ENCODE data around the gene SLC25A48. TPM values are rescaled to one million over a fixed set of nuclear protein-coding genes. Genes with fewer than 3 reads are reported as not detected.

The SLC25A48 gene
- polyA plus RNA-seq, 1 donor (not counting 4 experiments of a cell fraction or from before 2014, with no cell fraction given), result not detected

DNA sequence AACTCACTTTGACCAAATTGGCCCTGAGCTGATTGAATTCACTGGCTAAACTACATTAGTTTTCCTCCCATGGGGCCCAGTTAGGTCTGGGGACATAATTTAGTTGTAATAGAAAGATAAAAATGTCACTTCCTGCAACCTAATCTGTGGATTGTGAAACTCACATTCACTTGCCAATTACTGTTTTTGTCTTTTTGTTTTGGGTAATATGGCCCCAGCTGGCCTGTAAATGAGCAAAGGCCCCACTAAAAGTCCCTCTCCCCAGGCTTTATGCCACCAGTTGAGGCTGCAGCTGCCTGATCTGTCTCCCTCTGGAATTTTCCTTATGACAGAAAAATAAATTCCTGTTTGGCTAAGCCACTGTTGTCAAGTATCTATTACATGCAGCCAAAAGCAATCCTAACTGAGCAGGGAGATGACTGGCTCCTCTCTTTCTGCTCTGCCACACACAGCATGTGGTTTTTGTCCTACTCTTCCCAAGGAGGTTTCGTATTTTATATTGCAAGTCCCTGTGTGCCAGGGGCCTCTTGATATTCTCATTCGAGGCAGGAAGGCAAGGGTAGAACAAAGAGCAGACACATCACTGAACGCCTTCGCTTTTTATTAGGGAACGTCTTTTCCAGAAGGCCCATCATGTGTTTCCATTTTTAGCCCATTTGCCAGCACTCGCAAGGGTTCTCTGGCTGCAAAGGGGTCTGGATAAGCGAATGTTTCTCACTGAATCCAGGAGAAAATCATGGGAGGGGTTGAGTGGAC, 24.1 kb upstream of the SLC25A48 start:
- DNase-seq (ENCODE audit: low read depth, low spot score), result no peak
- TF ChIP-seq, protein P1, sequence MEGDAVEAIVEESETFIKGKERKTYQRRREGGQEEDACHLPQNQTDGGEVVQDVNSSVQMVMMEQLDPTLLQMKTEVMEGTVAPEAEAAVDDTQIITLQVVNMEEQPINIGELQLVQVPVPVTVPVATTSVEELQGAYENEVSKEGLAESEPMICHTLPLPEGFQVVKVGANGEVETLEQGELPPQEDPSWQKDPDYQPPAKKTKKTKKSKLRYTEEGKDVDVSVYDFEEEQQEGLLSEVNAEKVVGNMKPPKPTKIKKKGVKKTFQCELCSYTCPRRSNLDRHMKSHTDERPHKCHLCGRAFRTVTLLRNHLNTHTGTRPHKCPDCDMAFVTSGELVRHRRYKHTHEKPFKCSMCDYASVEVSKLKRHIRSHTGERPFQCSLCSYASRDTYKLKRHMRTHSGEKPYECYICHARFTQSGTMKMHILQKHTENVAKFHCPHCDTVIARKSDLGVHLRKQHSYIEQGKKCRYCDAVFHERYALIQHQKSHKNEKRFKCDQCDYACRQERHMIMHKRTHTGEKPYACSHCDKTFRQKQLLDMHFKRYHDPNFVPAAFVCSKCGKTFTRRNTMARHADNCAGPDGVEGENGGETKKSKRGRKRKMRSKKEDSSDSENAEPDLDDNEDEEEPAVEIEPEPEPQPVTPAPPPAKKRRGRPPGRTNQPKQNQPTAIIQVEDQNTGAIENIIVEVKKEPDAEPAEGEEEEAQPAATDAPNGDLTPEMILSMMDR (optimal IDR thresholded peaks at IDR 0.05 in 1 of 3, IDR thresholded peaks at IDR 0.05 in 1 of 3, conservative IDR thresholded peaks at IDR 0.05 in 1 of 3; ENCODE audit: extremely low read depth in 1 of 3, insufficient read depth in 2 of 3, low read length in 3 of 3), result no peak
- no peak for TF ChIP-seq EZH2 (IDR thresholded peaks at IDR 0.05; ENCODE audit: low read length)
- Histone ChIP-seq H3K4me2 (ENCODE audit: control insufficient read depth, extremely low read depth, insufficient read depth, low read depth, low read length) (no peak overlapping the region), H3K9me1 (ENCODE audit: control insufficient read depth, extremely low read depth, insufficient read depth, low read length) (no peaks in the 10 kb centered on the region), H3K4me3 (ENCODE audit: control insufficient read depth in 2 of 3, extremely low read depth in 1 of 3, insufficient read depth in 2 of 3, low read depth in 1 of 3, low read length in 3 of 3) (no peak overlapping the region), H2AFZ (ENCODE audit: control insufficient read depth, low read length) (no peak overlapping the region), H3K9me3 (ENCODE audit: control insufficient read depth, low read depth, low read length) (no peaks in the 10 kb centered on the region), H3K36me3 (ENCODE audit: control insufficient read depth in 2 of 2, extremely low read depth in 1 of 2, insufficient read depth in 2 of 2, low read length in 2 of 2) (no peaks in the 10 kb centered on the region), H3K27ac (ENCODE audit: control insufficient read depth, insufficient read depth, low read length) (no peak overlapping the region), H3K4me1 (ENCODE audit: control insufficient read depth, extremely low read depth, insufficient read depth, low read length) (no peaks in the 10 kb centered on the region), H4K20me1 (ENCODE audit: control insufficient read depth, extremely low read depth, insufficient read depth, low read length) (no peaks in the 10 kb centered on the region), H3K79me2 (ENCODE audit: control insufficient read depth, insufficient read depth, low read length) (no peaks in the 10 kb centered on the region), H3K27me3 (ENCODE audit: control insufficient read depth, extremely low read depth, insufficient read depth, low read length) (no peaks in the 10 kb centered on the region), H3K9ac (ENCODE audit: control insufficient read depth, extremely low read depth, insufficient read depth, low read length) (no peak overlapping the region)
- no peak for FAIRE-seq
- dilution Hi-C loops (cut with MboI; ENCODE audit: extremely low pct_ligation_motif_present, low sequenced_read_pairs), result no loop called here

DNA sequence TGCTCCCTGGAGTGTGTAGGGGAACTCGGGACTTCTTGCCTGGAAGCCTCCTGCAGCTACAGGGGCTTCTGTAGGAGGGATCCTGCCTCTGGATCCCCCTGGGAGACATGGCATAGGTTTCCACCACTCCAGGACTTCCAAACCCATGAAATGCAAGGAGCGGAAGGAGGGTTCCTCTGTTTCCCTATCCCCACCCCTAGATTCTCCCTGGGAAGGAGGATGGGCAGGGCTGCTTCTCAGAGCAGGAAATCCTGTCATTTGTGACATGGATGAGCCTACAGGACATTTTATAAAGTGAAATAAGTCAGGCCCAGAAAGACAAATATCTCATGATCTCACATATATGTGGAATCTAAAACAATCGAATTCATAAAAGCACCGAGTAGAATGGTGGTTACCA, 23.5 kb upstream of the SLC25A48 start:
- Histone ChIP-seq H3K27me3 (ENCODE audit: control insufficient read depth, extremely low read depth, insufficient read depth, low read length) (no peaks in the 10 kb centered on the region), H3K4me2 (ENCODE audit: control insufficient read depth, extremely low read depth, insufficient read depth, low read depth, low read length) (no peak overlapping the region), H3K9ac (ENCODE audit: control insufficient read depth, extremely low read depth, insufficient read depth, low read length) (no peak overlapping the region), H3K4me3 (ENCODE audit: control insufficient read depth in 2 of 3, extremely low read depth in 1 of 3, insufficient read depth in 2 of 3, low read depth in 1 of 3, low read length in 3 of 3) (no peak overlapping the region), H3K27ac (ENCODE audit: control insufficient read depth, insufficient read depth, low read length) (no peak overlapping the region), H2AFZ (ENCODE audit: control insufficient read depth, low read length) (no peak overlapping the region), H3K4me1 (ENCODE audit: control insufficient read depth, extremely low read depth, insufficient read depth, low read length) (no peaks in the 10 kb centered on the region), H3K9me3 (ENCODE audit: control insufficient read depth, low read depth, low read length) (no peaks in the 10 kb centered on the region), H3K9me1 (ENCODE audit: control insufficient read depth, extremely low read depth, insufficient read depth, low read length) (no peaks in the 10 kb centered on the region), H3K36me3 (ENCODE audit: control insufficient read depth in 2 of 2, extremely low read depth in 1 of 2, insufficient read depth in 2 of 2, low read length in 2 of 2) (no peaks in the 10 kb centered on the region), H3K79me2 (ENCODE audit: control insufficient read depth, insufficient read depth, low read length) (no peaks in the 10 kb centered on the region), H4K20me1 (ENCODE audit: control insufficient read depth, extremely low read depth, insufficient read depth, low read length) (no peaks in the 10 kb centered on the region)
- DNase-seq (ENCODE audit: low read depth, low spot score) (no peak), FAIRE-seq (no peak)
- no peak for TF ChIP-seq EZH2 (IDR thresholded peaks at IDR 0.05; ENCODE audit: low read length)
- TF ChIP-seq, protein P1 (optimal IDR thresholded peaks at IDR 0.05 in 1 of 3, IDR thresholded peaks at IDR 0.05 in 1 of 3, conservative IDR thresholded peaks at IDR 0.05 in 1 of 3; ENCODE audit: extremely low read depth in 1 of 3, insufficient read depth in 2 of 3, low read length in 3 of 3), result no peak
- dilution Hi-C loops (cut with MboI; ENCODE audit: extremely low pct_ligation_motif_present, low sequenced_read_pairs), result no loop called here

Data from keratinocyte (primary cell).